RWPE2 (cell line): ENCODE measurements around the gene OVCA2.

Experiments used
- ATAC-seq: fragments of 200-7000 bp; cut with Tn5 transposase; 3 replicates; pipeline ENCODE4 v1.9.1; 2021; ENCODE audit warnings: low read depth
- DNase-seq: peaks from one replicate; pipeline ENCODE4 v3.0.0-alpha.2; 2020; ENCODE audit warnings: low spot score
- H3K27ac ChIP-seq: fragments of 450-650 bp; 2 replicates; pipeline ENCODE4 v1.5.1; 2017; ENCODE audit warnings: mild to moderate bottlenecking; ENCODE audit not compliant: poor library complexity, severe bottlenecking
- H3K27me3 ChIP-seq: fragments of 250-450 bp; sonication (Bioruptor Pico); 2 replicates; pipeline ENCODE4 v1.5.1; 2021; ENCODE audit warnings: mild to moderate bottlenecking, moderate library complexity; ENCODE audit not compliant: insufficient read depth, poor library complexity, severe bottlenecking
- H3K36me3 ChIP-seq: fragments of 250-450 bp; sonication (Bioruptor Pico); 2 replicates; pipeline ENCODE4 v1.5.1; 2020; ENCODE audit warnings: low read depth, mild to moderate bottlenecking, moderate library complexity
- H3K4me1 ChIP-seq: fragments of 250-450 bp; sonication (Bioruptor Pico); 2 replicates; pipeline ENCODE4 v1.5.1; 2021; ENCODE audit warnings: mild to moderate bottlenecking, moderate library complexity; ENCODE audit not compliant: insufficient read depth, poor library complexity, severe bottlenecking
- H3K4me3 ChIP-seq: fragments of 250-450 bp; sonication (Bioruptor Pico); 2 replicates; pipeline ENCODE4 v1.5.1; 2021; ENCODE audit warnings: mild to moderate bottlenecking, moderate library complexity; ENCODE audit not compliant: severe bottlenecking
- H3K9me3 ChIP-seq: fragments of 250-450 bp; sonication (Bioruptor Pico); 2 replicates; pipeline ENCODE4 v1.5.1; 2021; ENCODE audit warnings: mild to moderate bottlenecking, moderate library complexity; ENCODE audit not compliant: severe bottlenecking
- CTCF ChIP-seq: fragments of 450-650 bp; IDR thresholded peaks from one replicate; pipeline ENCODE4 v1.5.1; 2017; ENCODE audit warnings: mild to moderate bottlenecking, moderate library complexity; ENCODE audit not compliant: poor library complexity, severe bottlenecking

OVCA2 gene

GRCh38 chr17:2019723-2020122 is 22.1 kb upstream of the OVCA2 start:
- H3K27ac ChIP-seq, result no peak overlapping the region
- no peak overlapping the region for H3K4me3 ChIP-seq
- H3K4me1 ChIP-seq, result no peaks in the 10 kb centered on the region
- peaks cover 15% of the 10 kb centered on the region for H3K27me3 ChIP-seq
- no peaks in the 10 kb centered on the region for H3K36me3 ChIP-seq
- no peak for TF ChIP-seq CTCF
- no peaks in the 10 kb centered on the region for H3K9me3 ChIP-seq
- ATAC-seq, result no peak
- no peak for DNase-seq

GRCh38 chr17:2020721-2021120 is 21.1 kb upstream of the OVCA2 start:
- H3K27me3 ChIP-seq, result peaks cover 23% of the 10 kb centered on the region
- H3K27ac ChIP-seq, result no peak overlapping the region
- H3K9me3 ChIP-seq, result no peaks in the 10 kb centered on the region
- H3K4me3 ChIP-seq, result no peak overlapping the region
- DNase-seq, result no peak
- no peak for ATAC-seq
- no peaks in the 10 kb centered on the region for H3K36me3 ChIP-seq
- no peaks in the 10 kb centered on the region for H3K4me1 ChIP-seq
- TF ChIP-seq CTCF, result no peak

- H3K27ac ChIP-seq, result no peak overlapping the region
- no peak for DNase-seq
- no peaks in the 10 kb centered on the region for H3K4me1 ChIP-seq
- TF ChIP-seq CTCF, result no peak
- H3K27me3 ChIP-seq, result peaks cover 30% of the 10 kb centered on the region
- no peak for ATAC-seq
- no peaks in the 10 kb centered on the region for H3K9me3 ChIP-seq
- H3K36me3 ChIP-seq, result no peaks in the 10 kb centered on the region
- H3K4me3 ChIP-seq, result no peak overlapping the region
Observed at GRCh38 chr17:2022647-2023240, 19.1 kb upstream of the OVCA2 start.

- Histone ChIP-seq H3K27ac (no peak overlapping the region), H3K36me3 (no peaks in the 10 kb centered on the region), H3K4me1 (no peaks in the 10 kb centered on the region), H3K27me3 (peaks cover 30% of the 10 kb centered on the region), H3K4me3 (no peak overlapping the region), H3K9me3 (no peaks in the 10 kb centered on the region)
- ATAC-seq, result no peak
- no peak for DNase-seq
- no peak for TF ChIP-seq CTCF
Observed at GRCh38 chr17:2023256-2023655, 18.6 kb upstream of the OVCA2 start.
